GM19455 (cell line): ENCODE measurements around the gene SYF2.

Experiments used
- ATAC-seq: cut with Tn5 transposase; IDR thresholded peaks from one replicate; pipeline ENCODE4 v1.9.1; 2021; ENCODE audit not compliant: unreplicated experiment

The SYF2 gene

GRCh38 chr1:25185409-25186160, 46.7 kb downstream of the SYF2 start:
- ATAC-seq: no peak

GRCh38 chr1:25184001-25184762, 48.1 kb downstream of the SYF2 start:
- no peak for ATAC-seq

GRCh38 chr1:25183126-25183980, 48.9 kb downstream of the SYF2 start:
- ATAC-seq: no peak

GRCh38 chr1:25182629-25183028, 49.7 kb downstream of the SYF2 start:
- ATAC-seq: no peak

GRCh38 chr1:25180996-25181395, 51.3 kb downstream of the SYF2 start:
- no peak for ATAC-seq

GRCh38 chr1:25178917-25179561, 53.3 kb downstream of the SYF2 start:
- ATAC-seq: no peak

- no peak for ATAC-seq
Measured at GRCh38 chr1:25174730-25175612, 57.3 kb downstream of the SYF2 start.

GRCh38 chr1:25174363-25174729, 58.0 kb downstream of the SYF2 start:
- ATAC-seq: no peak

GRCh38 chr1:25173809-25174340, 58.4 kb downstream of the SYF2 start:
- no peak for ATAC-seq
